Glutamatergic neuron (in vitro differentiated cells): ENCODE results near the gene SPRTN. TPM values are rescaled to one million over a fixed set of nuclear protein-coding genes. Genes with fewer than 3 reads are reported as not detected.

ENCODE experiments used
- DNase-seq: peaks from one replicate; pipeline ENCODE4 v3.0.0; 2022
- H3K27ac Mint-ChIP-seq: one replicate; pipeline ENCODE4 v1.8.0; 2020; ENCODE audit warnings: mild to moderate bottlenecking, mixed read lengths, inconsistent platforms; ENCODE audit not compliant: unreplicated experiment
- H3K27me3 Mint-ChIP-seq: one replicate; pipeline ENCODE4 v1.8.0; 2020; ENCODE audit warnings: mild to moderate bottlenecking, moderate library complexity, mixed read lengths, inconsistent platforms; ENCODE audit not compliant: unreplicated experiment
- H3K36me3 Mint-ChIP-seq: one replicate; pipeline ENCODE4 v1.8.0; 2020; ENCODE audit warnings: mild to moderate bottlenecking, mixed read lengths, inconsistent platforms; ENCODE audit not compliant: unreplicated experiment
- H3K4me1 Mint-ChIP-seq: one replicate; pipeline ENCODE4 v1.8.0; 2020; ENCODE audit warnings: mild to moderate bottlenecking, low read depth, mixed read lengths, inconsistent platforms; ENCODE audit not compliant: unreplicated experiment
- H3K4me3 Mint-ChIP-seq: one replicate; pipeline ENCODE4 v1.8.0; 2020; ENCODE audit warnings: mild to moderate bottlenecking, mixed read lengths, inconsistent platforms; ENCODE audit not compliant: unreplicated experiment
- H3K9me3 Mint-ChIP-seq: one replicate; pipeline ENCODE4 v1.8.0; 2020; ENCODE audit warnings: mild to moderate bottlenecking, moderate library complexity, mixed read lengths, inconsistent platforms; ENCODE audit not compliant: unreplicated experiment
- CTCF ChIP-seq: fragments of 200-600 bp; sonication (generic); IDR thresholded peaks from one replicate; pipeline ENCODE4 v1.5.0; 2021; ENCODE audit not compliant: partially characterized antibody, unreplicated experiment
- total RNA-seq: library from RNA; stranded (reverse); fragmentation: NEBNext Ultra II Directional; extraction: Animal tissue kit (Norgen Biotek cat#: 25700); gene quantifications from one replicate; pipeline ENCODE4 v1.2.1, GENCODE V29; 2021; ENCODE audit not compliant: unreplicated experiment

Gene SPRTN
- total RNA-seq, 1 donor from 2014 or later, result 21.4 TPM

- TF ChIP-seq CTCF, result no peak
- H3K4me1 Mint-ChIP-seq, result no peaks in the 10 kb centered on the region
- H3K9me3 Mint-ChIP-seq, result no peaks in the 10 kb centered on the region
- H3K27ac Mint-ChIP-seq, result no peak overlapping the region
- H3K4me3 Mint-ChIP-seq, result no peak overlapping the region
- no peaks in the 10 kb centered on the region for H3K27me3 Mint-ChIP-seq
- DNase-seq, result no peak
- no peaks in the 10 kb centered on the region for H3K36me3 Mint-ChIP-seq
Observed at GRCh38 chr1:231372501-231372900, 34.4 kb downstream of the SPRTN start.

GRCh38 chr1:231374394-231374793 is 36.3 kb downstream of the SPRTN start:
- no peaks in the 10 kb centered on the region for H3K36me3 Mint-ChIP-seq
- no peak for TF ChIP-seq CTCF
- H3K27ac Mint-ChIP-seq, result no peak overlapping the region
- H3K9me3 Mint-ChIP-seq, result no peaks in the 10 kb centered on the region
- no peak for DNase-seq
- H3K4me3 Mint-ChIP-seq, result no peak overlapping the region
- H3K27me3 Mint-ChIP-seq, result no peaks in the 10 kb centered on the region
- H3K4me1 Mint-ChIP-seq, result no peaks in the 10 kb centered on the region

- H3K36me3 Mint-ChIP-seq, result no peaks in the 10 kb centered on the region
- no peaks in the 10 kb centered on the region for H3K27me3 Mint-ChIP-seq
- H3K4me1 Mint-ChIP-seq, result no peaks in the 10 kb centered on the region
- H3K9me3 Mint-ChIP-seq, result no peaks in the 10 kb centered on the region
- no peak overlapping the region for H3K4me3 Mint-ChIP-seq
- H3K27ac Mint-ChIP-seq, result no peak overlapping the region
- DNase-seq, result no peak
- TF ChIP-seq CTCF, result no peak
Observed at GRCh38 chr1:231376101-231376500, 38.0 kb downstream of the SPRTN start.

GRCh38 chr1:231376875-231377549 is 38.9 kb downstream of the SPRTN start:
- no peak for TF ChIP-seq CTCF
- Mint-ChIP-seq H3K27ac (no peak overlapping the region), H3K9me3 (no peaks in the 10 kb centered on the region)

GRCh38 chr1:231381729-231382128 is 43.6 kb downstream of the SPRTN start:
- H3K27me3 Mint-ChIP-seq, result no peaks in the 10 kb centered on the region
- no peaks in the 10 kb centered on the region for H3K9me3 Mint-ChIP-seq
- no peaks in the 10 kb centered on the region for H3K36me3 Mint-ChIP-seq
- TF ChIP-seq CTCF, result no peak
- no peaks in the 10 kb centered on the region for H3K4me1 Mint-ChIP-seq
- no peak for DNase-seq
- H3K27ac Mint-ChIP-seq, result no peak overlapping the region
- no peak overlapping the region for H3K4me3 Mint-ChIP-seq

More at GRCh38 chr1:231376875-231377549, 38.9 kb downstream of the SPRTN start:
- no peak for DNase-seq
- Mint-ChIP-seq H3K4me1 (no peaks in the 10 kb centered on the region), H3K36me3 (no peaks in the 10 kb centered on the region), H3K27me3 (no peaks in the 10 kb centered on the region), H3K4me3 (no peak overlapping the region)
